HG02973 (cell line): ENCODE measurements around the gene DPH2.

Source experiments
- ATAC-seq: cut with Tn5 transposase; IDR thresholded peaks from one replicate; pipeline ENCODE4 v1.9.1; 2021; ENCODE audit warnings: moderate library complexity; ENCODE audit not compliant: unreplicated experiment

Gene DPH2

GRCh38 chr1:43997295-43997999 is 27.6 kb downstream of the DPH2 start:
- no peak for ATAC-seq

GRCh38 chr1:43998000-43998378 is 28.2 kb downstream of the DPH2 start:
- no peak for ATAC-seq

- ATAC-seq, result no peak
These were observed 29.6 kb downstream of the DPH2 start for GRCh38 chr1:43999455-43999854.

GRCh38 chr1:44000122-44000665 is 30.4 kb downstream of the DPH2 start:
- ATAC-seq, result no peak

GRCh38 chr1:44002165-44002564 is 32.4 kb downstream of the DPH2 start:
- ATAC-seq, result no peak

- ATAC-seq, result no peak
These were observed 32.9 kb downstream of the DPH2 start for GRCh38 chr1:44002606-44003157.

- ATAC-seq, result no peak
These were observed 38.4 kb downstream of the DPH2 start for GRCh38 chr1:44008259-44008658.

- ATAC-seq, result no peak
These were observed 41.2 kb downstream of the DPH2 start for GRCh38 chr1:44010935-44011471.

GRCh38 chr1:44012404-44012803 is 42.6 kb downstream of the DPH2 start:
- ATAC-seq, result no peak

- ATAC-seq, result no peak
These were observed 43.3 kb downstream of the DPH2 start for GRCh38 chr1:44012941-44013609.

GRCh38 chr1:44013949-44014348 is 44.1 kb downstream of the DPH2 start:
- ATAC-seq, result no peak

- no peak for ATAC-seq
These were observed 44.7 kb downstream of the DPH2 start for GRCh38 chr1:44014365-44015104.

- no peak for ATAC-seq
These were observed 45.4 kb downstream of the DPH2 start for GRCh38 chr1:44015206-44015605.

GRCh38 chr1:44016041-44016889 is 46.5 kb downstream of the DPH2 start:
- no peak for ATAC-seq

- no peak for ATAC-seq
These were observed 47.1 kb downstream of the DPH2 start for GRCh38 chr1:44016890-44017400.

GRCh38 chr1:44019466-44019948 is 49.7 kb downstream of the DPH2 start:
- no peak for ATAC-seq

- no peak for ATAC-seq
These were observed 50.7 kb downstream of the DPH2 start for GRCh38 chr1:44020464-44020863.

- ATAC-seq, result no peak
These were observed 51.3 kb downstream of the DPH2 start for GRCh38 chr1:44021156-44021555.

GRCh38 chr1:44021581-44022321 is 51.9 kb downstream of the DPH2 start:
- no peak for ATAC-seq
